Osteoblast (primary cell): ENCODE results near the gene OR13A1. TPM values are rescaled to one million over a fixed set of nuclear protein-coding genes. Genes with fewer than 3 reads are reported as not detected.
"Not testable (repeated sequence)": the region's sequence is repeated elsewhere in the genome, so short reads cannot be mapped to it uniquely, and the experiment has no call there.

Source experiments
- DNase-seq: peaks from one replicate; pipeline ENCODE4 v3.0.0; 2011; ENCODE audit warnings: low spot score, mixed read lengths; ENCODE audit not compliant: insufficient read length; ENCODE audit errors: missing footprints
- H2AFZ ChIP-seq: 2 replicates; pipeline ENCODE4 v1.6.0; 2011; ENCODE audit warnings: mild to moderate bottlenecking, low read length
- H3K27ac ChIP-seq: 2 replicates; pipeline ENCODE4 v1.5.1; 2011; ENCODE audit warnings: mild to moderate bottlenecking, low read depth, low read length, moderate library complexity
- H3K27me3 ChIP-seq: 2 replicates; pipeline ENCODE4 v1.6.0; 2012; ENCODE audit warnings: mild to moderate bottlenecking, control low read depth, inconsistent platforms, low read length, moderate library complexity; ENCODE audit not compliant: insufficient read depth
- H3K36me3 ChIP-seq: 2 replicates; pipeline ENCODE4 v1.5.1; 2011; ENCODE audit warnings: mild to moderate bottlenecking, low read length, control low read depth, moderate library complexity; ENCODE audit not compliant: insufficient read depth
- H3K4me1 ChIP-seq: 2 replicates; pipeline ENCODE4 v1.5.1; 2011; ENCODE audit warnings: mild to moderate bottlenecking, low read length, control low read depth, moderate library complexity; ENCODE audit not compliant: insufficient read depth
- H3K4me2 ChIP-seq: 2 replicates; pipeline ENCODE4 v1.6.0; 2011; ENCODE audit warnings: mild to moderate bottlenecking, low read length; ENCODE audit not compliant: insufficient read depth
- H3K4me3 ChIP-seq: fragments of 200-600 bp; sonication (generic); 3 replicates; pipeline ENCODE4 v1.5.1; 2012; ENCODE audit warnings: mild to moderate bottlenecking, low read length, inconsistent platforms; ENCODE audit not compliant: insufficient read depth
- H3K79me2 ChIP-seq: 2 replicates; pipeline ENCODE4 v1.6.0; 2012; ENCODE audit warnings: mild to moderate bottlenecking, low read length, control low read depth, inconsistent platforms; ENCODE audit not compliant: insufficient read depth
- H3K9me3 ChIP-seq: 2 replicates; pipeline ENCODE4 v1.5.1; 2011; ENCODE audit warnings: low read depth, low read length, control low read depth
- H4K20me1 ChIP-seq: 2 replicates; pipeline ENCODE4 v1.6.0; 2012; ENCODE audit warnings: mild to moderate bottlenecking, low read length, control low read depth; ENCODE audit not compliant: insufficient read depth
- total RNA-seq: library from RNA; depleted of rRNA; stranded (reverse); fragments of >200 nt; gene quantifications from 2 replicates; pipeline ENCODE4 v1.2.3, GENCODE V29; 2012
- TF ChIP-seq, protein P1 (sequence below): IDR thresholded peaks from 2 replicates; pipeline ENCODE4 v1.5.1; 2011; ENCODE audit warnings: mild to moderate bottlenecking, low read depth, low read length, moderate library complexity; ENCODE audit errors: extremely low read depth

Gene OR13A1
- total RNA-seq, 1 donor = under 0.01 TPM

DNA sequence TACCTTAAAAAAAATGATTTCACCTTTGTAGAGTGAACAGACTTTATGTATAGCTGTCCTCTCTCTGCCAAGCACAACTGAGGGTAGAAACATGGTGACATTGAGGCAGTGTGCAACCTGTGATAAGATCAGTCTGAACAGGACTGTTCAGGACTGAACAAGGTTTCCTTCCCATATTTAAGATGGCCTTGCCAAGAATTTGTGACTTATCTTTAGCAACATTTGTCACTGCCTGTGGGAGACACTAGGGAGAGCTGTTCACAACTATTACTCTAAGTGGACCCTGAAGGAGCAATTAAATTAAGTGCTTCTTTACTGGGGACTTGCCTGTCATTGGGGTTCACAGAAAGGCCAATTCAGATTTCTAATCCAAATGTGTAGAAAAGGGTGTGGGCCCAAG lies 6.7 kb downstream of the OR13A1 start:
- H3K36me3 ChIP-seq = no peaks in the 10 kb centered on the region
- H4K20me1 ChIP-seq = no peaks in the 10 kb centered on the region
- no peaks in the 10 kb centered on the region for H3K4me1 ChIP-seq
- H3K4me3 ChIP-seq = no peak overlapping the region
- no peaks in the 10 kb centered on the region for H3K79me2 ChIP-seq
- TF ChIP-seq, protein P1, sequence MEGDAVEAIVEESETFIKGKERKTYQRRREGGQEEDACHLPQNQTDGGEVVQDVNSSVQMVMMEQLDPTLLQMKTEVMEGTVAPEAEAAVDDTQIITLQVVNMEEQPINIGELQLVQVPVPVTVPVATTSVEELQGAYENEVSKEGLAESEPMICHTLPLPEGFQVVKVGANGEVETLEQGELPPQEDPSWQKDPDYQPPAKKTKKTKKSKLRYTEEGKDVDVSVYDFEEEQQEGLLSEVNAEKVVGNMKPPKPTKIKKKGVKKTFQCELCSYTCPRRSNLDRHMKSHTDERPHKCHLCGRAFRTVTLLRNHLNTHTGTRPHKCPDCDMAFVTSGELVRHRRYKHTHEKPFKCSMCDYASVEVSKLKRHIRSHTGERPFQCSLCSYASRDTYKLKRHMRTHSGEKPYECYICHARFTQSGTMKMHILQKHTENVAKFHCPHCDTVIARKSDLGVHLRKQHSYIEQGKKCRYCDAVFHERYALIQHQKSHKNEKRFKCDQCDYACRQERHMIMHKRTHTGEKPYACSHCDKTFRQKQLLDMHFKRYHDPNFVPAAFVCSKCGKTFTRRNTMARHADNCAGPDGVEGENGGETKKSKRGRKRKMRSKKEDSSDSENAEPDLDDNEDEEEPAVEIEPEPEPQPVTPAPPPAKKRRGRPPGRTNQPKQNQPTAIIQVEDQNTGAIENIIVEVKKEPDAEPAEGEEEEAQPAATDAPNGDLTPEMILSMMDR = no peak
- no peak for DNase-seq
- H3K27ac ChIP-seq = no peak overlapping the region
- H2AFZ ChIP-seq = no peak overlapping the region
- H3K4me2 ChIP-seq = no peak overlapping the region
- no peaks in the 10 kb centered on the region for H3K9me3 ChIP-seq
- H3K27me3 ChIP-seq = no peaks in the 10 kb centered on the region

DNA sequence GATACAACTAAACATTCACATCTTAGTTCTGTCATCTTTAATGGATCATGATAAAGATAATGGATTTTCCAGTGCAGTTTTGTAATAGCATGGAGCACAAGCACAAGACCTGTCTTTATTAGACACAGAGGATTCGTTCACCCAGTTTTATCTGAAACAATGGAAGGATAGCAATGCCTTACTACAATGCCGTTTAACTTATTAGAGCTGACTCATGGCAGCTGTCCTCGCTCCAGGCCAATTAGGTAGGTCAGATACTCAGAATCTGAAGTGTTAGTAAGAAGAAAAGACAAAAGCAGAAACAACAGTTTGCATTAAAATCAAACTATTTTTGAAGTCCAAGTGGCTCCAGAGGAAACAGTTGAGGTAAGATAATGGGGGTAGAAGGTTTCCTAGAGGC lies 12.8 kb downstream of the OR13A1 start:
- no peak overlapping the region for H3K4me3 ChIP-seq
- H3K4me1 ChIP-seq = no peaks in the 10 kb centered on the region
- H4K20me1 ChIP-seq = no peaks in the 10 kb centered on the region
- H3K36me3 ChIP-seq = no peaks in the 10 kb centered on the region
- H3K27me3 ChIP-seq = no peaks in the 10 kb centered on the region
- no peak overlapping the region for H3K4me2 ChIP-seq
- no peak for DNase-seq
- H3K27ac ChIP-seq = no peak overlapping the region
- no peaks in the 10 kb centered on the region for H3K9me3 ChIP-seq
- TF ChIP-seq, protein P1 = no peak
- H3K79me2 ChIP-seq = no peaks in the 10 kb centered on the region
- H2AFZ ChIP-seq = no peak overlapping the region

DNA sequence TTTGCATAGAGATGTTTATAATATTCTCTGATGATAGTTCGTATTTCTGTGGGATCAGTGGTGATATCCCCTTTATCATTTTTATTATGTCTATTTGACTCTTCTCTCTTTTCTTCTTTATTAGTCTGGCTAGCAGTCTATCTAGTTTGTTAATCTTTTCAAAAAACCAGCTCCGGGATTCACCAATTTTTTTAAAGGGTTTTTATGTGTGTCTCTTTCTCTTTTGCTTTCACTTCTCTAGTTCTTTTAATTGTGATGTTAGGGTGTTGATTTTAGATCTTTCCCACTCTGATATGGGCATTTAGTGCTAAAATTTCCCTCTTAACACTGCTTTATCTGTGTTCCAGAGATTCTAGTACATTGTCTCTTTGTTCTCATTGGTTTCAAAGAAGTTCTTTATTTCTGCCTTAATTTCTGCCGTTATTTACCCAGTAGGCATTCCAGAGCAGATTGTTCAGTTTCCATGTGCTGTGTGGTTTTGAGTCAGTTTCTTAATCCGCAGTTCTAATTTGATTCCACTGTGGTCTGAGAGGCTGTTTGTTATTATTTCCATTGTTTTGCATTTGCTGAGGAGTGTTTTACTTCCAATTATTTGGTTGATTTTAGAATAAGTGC lies 17.0 kb downstream of the OR13A1 start:
- not testable (repeated sequence) for H3K79me2 ChIP-seq, DNase-seq, H3K27me3 ChIP-seq, H3K27ac ChIP-seq, H4K20me1 ChIP-seq, H3K4me1 ChIP-seq, H3K9me3 ChIP-seq, H3K36me3 ChIP-seq
- peak overlapping the region; percentile 60 for H3K4me3 ChIP-seq
- H2AFZ ChIP-seq = peak overlapping the region; percentile 65
- H3K4me2 ChIP-seq = peak overlapping the region; percentile 65

DNA sequence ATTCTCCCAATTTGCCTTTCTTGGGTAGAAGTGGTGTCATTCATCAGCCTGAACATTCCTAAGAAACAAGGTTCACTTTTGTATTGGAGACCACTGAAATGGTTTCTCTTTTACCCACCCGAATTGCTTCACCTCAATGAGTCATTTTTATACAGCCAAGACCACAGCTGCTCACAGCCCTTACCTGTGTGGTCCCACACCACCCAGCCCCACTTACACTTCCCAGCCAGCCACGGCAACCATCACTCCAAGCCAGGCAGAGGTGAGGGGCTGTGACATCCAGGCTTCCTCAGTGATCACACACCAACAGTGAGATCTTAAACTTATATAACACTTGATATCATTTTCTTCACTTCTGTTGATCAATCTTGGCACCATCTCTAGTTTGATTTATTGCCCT lies 20.7 kb downstream of the OR13A1 start:
- Histone ChIP-seq H4K20me1 (no peaks in the 10 kb centered on the region), H3K36me3 (no peaks in the 10 kb centered on the region), H2AFZ (no peak overlapping the region), H3K27me3 (no peaks in the 10 kb centered on the region), H3K4me1 (no peaks in the 10 kb centered on the region), H3K4me2 (no peak overlapping the region), H3K79me2 (no peaks in the 10 kb centered on the region), H3K27ac (no peak overlapping the region), H3K4me3 (no peak overlapping the region), H3K9me3 (no peaks in the 10 kb centered on the region)
- DNase-seq = no peak
- TF ChIP-seq, protein P1 = no peak
